GM18519 (cell line): ENCODE results near the gene SETD1A.

Experiments used
- ATAC-seq: cut with Tn5 transposase; IDR thresholded peaks from one replicate; pipeline ENCODE4 v1.9.1; 2021; ENCODE audit warnings: mild to moderate bottlenecking, moderate library complexity; ENCODE audit not compliant: unreplicated experiment, low FRiP score

The SETD1A gene

DNA sequence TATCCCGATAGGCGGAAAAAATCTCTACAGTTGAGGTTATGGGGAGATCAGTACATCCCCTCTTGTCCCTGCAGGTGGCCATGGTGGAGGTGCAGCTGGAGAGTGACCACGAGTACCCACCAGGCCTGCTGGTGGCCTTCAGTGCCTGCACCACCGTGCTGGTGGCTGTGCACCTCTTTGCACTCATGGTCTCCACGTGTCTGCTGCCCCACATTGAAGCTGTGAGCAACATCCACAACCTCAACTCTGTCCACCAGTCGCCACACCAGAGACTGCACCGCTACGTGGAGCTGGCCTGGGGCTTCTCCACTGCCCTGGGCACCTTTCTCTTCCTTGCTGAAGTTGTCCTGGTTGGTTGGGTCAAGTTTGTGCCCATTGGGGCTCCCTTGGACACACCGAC lies 4.4 kb upstream of the SETD1A start:
- ATAC-seq = no peak

GRCh38 chr16:30953511-30954124 lies 3.9 kb upstream of the SETD1A start:
- no peak for ATAC-seq

DNA sequence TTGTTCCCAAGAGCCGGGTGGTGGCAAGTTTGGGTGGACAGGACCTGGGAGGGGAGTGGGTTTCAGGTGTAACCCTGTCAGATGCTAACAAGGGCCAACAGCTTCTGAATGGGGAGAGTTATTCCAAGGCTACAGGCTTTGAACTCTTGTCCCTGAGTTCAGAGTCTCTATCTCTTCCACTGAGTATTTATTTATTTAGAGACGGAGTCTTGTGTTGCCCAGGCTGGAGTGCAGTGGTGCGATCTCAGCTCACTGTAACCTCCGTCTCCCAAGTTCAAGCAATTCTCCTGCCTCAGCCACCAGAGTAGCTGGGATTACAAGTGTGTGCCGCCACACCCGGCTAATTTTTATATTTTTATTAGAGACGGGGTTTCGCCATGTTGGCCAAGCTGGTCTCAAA lies 2.6 kb upstream of the SETD1A start:
- no peak for ATAC-seq

DNA sequence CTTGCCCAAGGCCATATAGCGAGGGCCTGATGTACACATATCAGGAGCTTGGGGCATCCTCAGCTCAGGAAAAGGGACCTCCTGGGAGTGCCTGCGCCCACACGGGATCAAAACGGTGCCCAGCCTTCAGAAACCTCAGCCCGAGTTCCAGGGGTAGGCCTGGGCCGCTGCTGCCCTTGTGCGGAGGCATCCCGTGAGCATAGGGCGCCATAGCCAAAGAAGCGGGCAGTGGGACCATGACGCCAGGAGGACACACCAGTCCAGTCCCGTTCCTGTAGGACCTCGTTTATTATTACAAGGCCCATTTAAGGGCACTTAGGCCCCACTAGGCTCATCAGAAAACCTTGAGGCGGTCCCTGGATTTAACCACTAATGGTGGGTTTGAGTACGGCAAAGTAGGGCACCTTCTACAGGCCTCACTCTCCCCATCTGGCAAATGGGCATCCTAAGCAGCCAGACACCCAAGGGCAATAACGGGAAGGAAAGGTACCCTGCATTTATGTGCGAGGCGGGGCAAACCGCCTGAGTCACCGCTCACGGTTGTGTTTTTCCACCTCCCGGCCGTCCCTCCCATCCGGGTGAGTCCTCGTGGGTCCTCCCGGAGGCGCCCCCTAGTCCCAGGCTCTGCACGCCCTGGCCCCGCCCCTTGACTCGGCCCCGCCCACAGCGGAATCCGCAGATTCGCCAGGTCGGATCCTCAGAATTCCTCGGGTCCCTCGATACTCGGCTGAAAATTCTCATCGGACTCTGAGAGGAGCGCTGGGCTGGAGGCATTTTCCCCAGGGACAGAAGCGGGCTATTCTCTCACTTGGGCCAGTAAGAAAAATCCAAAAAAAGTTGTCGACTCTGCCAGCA lies 726 bp upstream of the SETD1A start:
- ATAC-seq = no peak

GRCh38 chr16:30958175-30959079 lies 873 bp downstream of the SETD1A start:
- ATAC-seq = no peak

- no peak for ATAC-seq
These were observed 3.8 kb downstream of the SETD1A start for GRCh38 chr16:30961384-30961783.

DNA sequence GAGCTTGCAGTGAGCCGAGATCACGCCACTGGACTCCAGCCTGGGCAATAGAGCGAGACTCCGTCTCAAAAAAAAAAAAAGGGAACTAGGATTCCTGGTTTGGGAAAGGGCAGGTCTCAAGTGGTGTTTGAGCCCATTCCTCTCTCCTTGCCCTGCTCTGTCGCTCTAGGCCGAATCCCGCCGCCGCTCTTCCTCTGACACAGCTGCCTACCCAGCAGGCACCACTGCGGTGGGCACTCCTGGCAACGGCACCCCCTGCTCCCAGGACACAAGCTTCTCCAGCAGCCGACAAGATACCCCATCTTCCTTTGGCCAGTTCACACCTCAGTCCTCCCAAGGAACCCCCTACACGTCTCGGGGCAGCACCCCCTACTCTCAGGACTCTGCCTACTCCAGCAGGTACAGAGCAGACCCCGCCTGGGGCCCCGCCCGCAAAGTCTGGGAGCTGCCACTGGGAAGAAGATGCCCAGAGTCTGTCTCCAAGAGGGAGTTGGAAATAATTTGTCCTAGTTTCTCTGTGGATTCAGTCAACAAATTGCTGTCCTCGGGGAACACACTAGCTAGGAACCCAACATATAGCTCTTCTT lies 6.5 kb downstream of the SETD1A start:
- ATAC-seq = no peak

DNA sequence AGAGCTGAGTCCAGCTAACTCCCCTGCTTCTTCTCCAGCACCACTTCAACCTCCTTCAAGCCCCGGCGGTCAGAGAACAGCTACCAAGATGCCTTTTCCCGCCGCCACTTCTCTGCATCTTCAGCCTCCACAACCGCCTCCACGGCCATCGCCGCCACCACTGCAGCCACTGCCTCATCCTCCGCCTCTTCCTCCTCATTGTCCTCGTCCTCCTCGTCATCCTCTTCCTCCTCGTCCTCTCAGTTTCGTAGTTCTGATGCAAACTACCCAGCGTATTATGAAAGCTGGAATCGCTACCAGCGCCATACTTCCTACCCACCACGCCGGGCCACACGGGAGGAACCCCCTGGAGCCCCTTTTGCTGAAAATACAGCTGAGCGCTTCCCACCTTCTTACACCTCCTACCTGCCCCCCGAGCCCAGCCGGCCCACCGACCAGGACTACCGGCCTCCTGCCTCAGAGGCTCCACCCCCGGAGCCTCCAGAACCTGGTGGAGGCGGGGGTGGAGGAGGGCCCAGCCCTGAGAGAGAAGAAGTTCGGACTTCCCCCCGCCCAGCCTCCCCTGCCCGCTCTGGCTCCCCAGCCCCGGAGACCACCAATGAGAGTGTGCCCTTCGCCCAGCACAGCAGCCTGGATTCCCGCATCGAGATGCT lies 7.1 kb downstream of the SETD1A start:
- no peak for ATAC-seq

DNA sequence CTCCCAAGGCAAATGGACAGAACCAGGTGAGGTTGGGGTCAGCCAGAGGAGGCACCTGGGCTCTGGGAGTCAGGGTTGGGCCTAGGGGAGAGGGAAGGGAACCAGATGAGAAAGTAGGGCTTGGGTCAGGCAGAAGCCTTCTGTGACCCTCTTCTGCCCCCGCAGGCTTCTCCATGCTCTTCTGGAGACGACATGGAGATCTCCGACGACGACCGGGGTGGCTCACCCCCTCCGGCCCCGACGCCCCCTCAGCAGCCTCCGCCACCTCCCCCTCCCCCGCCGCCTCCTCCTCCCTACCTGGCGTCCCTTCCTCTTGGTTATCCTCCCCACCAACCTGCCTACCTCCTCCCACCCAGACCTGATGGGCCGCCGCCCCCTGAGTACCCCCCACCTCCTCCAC lies 7.9 kb downstream of the SETD1A start:
- no peak for ATAC-seq

DNA sequence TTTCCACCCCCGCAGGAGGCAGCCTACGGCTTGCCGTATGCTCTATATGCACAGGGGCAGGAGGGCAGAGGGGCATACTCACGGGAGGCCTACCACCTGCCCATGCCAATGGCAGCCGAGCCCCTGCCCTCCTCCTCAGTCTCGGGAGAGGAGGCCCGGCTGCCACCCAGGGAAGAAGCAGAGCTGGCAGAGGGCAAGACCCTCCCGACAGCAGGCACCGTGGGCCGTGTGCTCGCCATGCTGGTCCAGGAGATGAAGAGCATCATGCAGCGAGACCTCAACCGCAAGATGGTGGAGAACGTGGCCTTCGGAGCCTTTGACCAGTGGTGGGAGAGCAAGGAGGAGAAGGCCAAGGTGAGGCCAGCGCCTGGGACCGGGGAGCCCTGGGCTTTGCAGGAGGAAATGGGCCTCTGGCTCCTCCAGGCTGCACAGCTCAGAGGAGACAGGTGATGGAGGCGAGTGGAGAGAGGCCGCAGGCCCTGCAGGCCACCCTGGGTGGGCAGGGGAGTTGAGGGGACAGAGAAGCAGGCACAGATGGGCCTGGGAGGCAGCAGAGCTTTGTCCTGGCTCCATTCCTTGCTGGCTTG lies 8.6 kb downstream of the SETD1A start:
- no peak for ATAC-seq

DNA sequence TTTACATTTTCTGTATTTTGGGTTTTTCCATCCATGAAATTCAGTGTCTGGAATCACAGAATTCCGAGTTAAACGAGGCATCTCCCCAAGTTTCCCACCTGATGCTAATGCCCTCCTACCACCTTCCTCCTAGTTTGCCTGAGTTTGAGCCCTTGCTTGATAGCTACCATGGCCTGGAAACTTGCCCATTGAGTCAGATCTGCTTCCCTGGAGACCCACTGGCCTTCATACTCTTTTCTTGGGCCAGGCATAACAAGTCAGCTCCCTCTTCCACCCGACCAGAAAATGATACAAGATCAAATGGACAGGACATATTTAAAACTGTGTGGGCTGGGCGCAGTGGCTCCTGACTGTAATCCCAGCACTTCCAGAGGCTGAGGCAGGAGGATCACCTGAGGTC lies 10.2 kb downstream of the SETD1A start:
- no peak for ATAC-seq

DNA sequence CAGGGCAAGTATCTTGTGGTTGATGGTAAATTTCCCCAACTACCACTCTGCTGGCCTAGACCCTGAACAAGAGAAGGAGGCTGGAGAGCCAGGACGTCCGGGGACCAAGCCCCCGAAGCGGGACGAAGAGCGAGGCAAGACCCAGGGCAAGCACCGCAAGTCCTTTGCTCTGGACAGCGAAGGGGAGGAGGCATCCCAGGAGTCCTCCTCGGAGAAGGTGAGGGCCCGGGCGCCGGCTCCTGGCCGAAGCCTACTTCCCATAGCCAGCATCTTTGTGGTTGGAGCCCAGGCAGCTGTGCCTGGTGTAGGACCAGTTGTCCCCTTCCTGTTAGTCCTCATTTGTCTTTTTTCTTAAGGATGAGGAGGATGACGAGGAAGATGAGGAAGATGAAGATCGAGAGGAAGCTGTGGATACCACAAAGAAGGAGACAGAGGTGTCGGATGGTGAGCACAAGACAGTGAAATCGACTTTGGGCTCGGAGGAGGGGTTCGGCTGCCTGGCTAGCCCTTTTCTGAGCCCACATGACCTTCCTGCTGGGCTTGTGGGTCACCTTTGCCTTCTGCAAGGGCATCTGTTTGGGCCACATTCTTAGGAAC lies 11.8 kb downstream of the SETD1A start:
- no peak for ATAC-seq

DNA sequence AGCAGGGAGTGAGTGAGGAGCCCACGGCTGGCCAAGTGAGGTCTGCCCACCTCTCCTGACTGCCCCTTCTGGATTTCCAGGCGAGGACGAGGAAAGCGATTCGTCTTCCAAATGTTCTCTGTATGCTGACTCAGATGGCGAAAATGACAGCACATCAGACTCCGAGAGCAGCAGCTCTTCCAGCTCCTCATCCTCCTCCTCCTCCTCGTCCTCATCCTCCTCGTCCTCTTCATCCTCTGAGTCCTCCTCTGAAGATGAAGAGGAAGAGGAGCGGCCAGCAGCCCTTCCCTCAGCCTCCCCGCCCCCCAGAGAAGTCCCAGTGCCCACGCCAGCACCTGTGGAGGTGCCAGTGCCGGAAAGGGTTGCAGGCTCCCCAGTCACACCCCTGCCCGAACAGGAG lies 13.7 kb downstream of the SETD1A start:
- no peak for ATAC-seq

- no peak for ATAC-seq
These were observed 15.3 kb downstream of the SETD1A start for GRCh38 chr16:30972872-30973271.

DNA sequence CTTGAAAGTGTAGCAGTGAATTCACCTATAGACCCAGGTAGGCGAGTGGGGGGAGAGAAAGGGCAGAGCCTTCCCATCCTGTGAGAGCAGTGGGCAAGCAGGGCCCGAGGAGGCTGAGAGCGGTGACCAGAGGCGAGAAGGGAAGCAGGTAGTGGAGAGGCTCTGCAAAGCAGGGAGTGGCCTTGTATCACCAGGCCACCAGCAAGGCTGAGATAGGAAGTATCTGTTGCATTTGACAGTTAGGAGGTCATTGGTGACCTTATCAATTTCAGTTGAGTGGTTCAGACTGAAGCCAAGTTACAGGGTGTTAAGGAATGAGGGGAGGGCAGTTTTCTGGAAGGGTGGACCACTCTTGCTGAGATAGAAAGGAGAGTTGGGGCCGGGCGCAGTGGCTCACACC lies 16.8 kb downstream of the SETD1A start:
- ATAC-seq = no peak

DNA sequence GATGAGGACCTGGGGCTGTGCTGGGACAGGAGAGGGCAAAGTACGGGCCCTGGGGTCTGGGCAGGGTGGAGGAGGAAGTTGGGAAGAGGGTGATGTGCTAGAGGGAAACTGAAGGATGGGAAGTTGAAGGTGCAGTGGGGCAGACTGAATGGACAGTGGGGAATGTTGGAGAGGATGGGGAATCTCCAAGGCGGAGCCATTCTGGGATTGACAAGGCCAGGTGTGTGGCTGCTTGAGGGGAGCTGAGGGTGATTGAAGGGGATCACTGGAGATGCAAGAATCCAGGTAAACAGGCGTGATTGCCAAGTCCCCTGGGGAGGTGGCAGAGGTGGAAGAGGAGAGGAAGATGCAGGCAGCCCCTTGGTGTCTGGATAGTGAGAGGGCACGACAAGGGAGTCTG lies 18.9 kb downstream of the SETD1A start:
- no peak for ATAC-seq

- ATAC-seq = no peak
These were observed 19.9 kb downstream of the SETD1A start for GRCh38 chr16:30977502-30977901.

DNA sequence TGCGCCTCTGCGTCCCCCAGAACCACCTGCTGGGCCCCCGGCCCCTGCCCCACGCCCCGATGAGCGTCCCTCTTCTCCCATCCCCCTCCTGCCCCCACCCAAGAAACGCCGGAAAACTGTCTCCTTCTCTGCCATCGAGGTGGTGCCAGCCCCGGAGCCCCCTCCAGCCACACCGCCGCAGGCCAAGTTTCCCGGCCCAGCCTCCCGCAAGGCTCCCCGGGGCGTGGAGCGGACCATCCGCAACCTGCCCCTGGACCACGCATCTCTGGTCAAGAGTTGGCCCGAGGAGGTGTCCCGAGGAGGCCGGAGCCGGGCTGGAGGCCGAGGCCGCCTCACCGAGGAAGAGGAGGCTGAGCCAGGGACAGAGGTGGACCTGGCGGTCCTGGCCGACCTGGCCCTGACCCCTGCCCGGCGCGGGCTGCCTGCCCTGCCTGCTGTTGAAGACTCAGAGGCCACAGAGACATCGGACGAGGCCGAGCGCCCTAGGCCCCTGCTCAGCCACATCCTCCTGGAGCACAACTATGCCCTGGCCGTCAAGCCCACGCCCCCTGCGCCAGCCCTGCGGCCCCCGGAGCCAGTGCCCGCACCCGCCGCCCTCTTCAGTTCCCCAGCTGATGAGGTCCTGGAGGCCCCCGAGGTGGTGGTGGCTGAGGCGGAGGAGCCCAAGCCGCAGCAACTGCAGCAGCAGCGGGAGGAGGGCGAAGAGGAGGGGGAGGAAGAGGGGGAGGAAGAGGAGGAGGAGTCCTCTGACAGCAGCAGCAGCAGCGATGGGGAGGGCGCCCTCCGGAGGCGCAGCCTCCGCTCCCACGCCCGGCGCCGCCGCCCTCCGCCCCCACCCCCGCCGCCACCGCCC lies 21.8 kb downstream of the SETD1A start:
- no peak for ATAC-seq

DNA sequence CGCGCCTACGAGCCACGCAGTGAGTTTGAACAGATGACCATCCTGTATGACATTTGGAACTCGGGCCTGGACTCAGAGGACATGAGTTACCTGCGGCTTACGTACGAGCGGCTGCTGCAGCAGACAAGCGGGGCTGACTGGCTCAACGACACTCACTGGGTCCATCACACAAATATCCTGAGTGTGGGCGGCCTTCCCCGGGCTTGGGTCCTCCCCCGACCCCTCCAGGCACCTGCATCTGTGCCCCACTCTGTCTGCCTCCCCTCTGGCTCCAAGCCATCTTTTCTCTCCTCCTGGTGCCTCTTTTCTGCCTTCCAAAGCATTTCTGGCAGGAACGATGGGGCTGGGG lies 22.4 kb downstream of the SETD1A start:
- ATAC-seq = no peak
